KBM-7 (cell line): ENCODE results near the gene CDH13.

Source experiments
- DNase-seq: peaks from one replicate; pipeline ENCODE4 v3.0.0-alpha.2; 2015
- in situ Hi-C: fragments of 300-500 bp; cut with MboI; formaldehyde crosslinking; loops from 2 replicates; pipeline ENCODE4 v1.14.3; 2020; ENCODE audit warnings: low sequenced_read_pairs, low pct_unique_long_range_greater_than_20kb, mixed read lengths

Gene CDH13

DNA sequence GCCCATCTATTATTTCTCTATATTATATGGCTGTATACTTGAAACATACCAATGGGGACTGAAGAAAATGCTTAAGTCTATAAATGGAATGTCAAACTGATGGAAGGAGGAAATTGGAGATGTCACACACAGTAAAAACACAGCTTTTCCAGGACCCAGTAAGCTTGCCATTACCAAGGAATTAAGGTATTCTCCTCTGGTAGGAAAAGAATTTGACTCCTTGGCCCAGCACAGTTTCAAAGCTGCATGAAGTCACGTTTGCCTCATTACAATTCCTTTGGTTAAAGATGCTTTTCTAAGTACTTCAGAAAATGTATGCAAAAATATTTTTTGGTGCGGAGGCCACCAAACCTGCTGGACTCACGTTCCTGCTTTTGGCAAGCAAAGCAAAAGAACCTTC lies 48.5 kb downstream of the CDH13 start:
- in situ Hi-C loops: no loop called here
- no peak for DNase-seq

DNA sequence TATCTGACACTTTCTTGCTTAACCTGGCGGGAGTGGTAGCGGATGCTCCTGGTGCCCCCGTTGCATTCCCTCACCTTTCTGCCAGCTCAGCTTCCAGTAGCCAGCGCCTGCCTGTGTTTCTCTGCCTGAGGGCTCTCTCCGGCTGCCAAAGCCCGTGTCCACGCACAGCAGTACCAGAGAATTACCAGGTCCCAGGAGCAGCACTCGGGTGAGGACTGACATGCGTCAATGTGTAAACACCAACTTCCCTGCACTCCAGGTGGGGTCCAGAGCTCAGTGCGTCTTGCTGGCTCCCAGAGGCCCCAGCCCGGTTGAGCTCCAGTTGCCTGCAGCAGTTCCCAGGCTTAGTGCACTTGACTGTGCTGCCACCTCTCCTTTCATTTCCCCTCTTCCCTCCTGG lies 54.8 kb downstream of the CDH13 start:
- in situ Hi-C loops: no loop called here
- DNase-seq: no peak

DNA sequence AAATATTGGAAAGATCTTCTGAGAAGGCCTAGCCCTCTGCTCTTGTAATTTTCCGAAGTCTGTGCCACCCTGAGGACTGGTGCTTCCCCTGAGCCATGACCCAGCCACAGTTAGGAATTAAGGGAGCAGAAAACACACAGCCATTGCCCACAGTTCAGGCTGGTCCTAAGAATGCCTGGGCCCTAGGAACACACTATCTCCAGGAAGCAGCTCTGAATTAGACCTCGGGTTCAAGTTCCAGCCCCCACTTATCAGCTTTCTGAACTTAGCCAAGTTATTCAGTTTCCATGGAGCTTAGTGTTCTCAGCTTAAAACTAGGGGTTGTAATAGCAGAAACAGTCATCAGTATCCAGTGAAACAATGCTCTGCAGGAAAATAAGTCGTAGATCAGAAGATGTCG lies 56.0 kb downstream of the CDH13 start:
- in situ Hi-C loops: no loop called here

DNA sequence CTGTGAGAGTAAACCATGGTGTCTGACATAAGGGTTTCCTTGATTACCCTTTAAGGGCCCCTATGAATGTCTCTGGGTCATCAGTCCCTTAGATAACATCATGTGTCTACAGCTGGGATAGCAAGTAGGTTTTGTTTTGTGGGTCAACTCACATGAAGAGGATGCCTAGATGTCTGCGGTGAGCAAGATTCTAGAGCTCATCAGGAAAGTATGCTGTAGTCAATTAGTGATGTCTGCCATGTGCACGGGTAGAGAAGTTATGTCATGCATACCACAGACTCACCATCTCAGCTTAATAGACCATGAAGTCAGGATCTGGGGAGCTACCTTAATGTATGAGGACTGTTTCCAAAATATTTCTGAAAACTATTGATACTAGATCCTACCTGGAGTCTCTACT lies 57.5 kb downstream of the CDH13 start:
- no peak for DNase-seq
- in situ Hi-C loops: no loop called here

More for the DNA sequence above, 56.0 kb downstream of the CDH13 start:
- DNase-seq: no peak

DNA sequence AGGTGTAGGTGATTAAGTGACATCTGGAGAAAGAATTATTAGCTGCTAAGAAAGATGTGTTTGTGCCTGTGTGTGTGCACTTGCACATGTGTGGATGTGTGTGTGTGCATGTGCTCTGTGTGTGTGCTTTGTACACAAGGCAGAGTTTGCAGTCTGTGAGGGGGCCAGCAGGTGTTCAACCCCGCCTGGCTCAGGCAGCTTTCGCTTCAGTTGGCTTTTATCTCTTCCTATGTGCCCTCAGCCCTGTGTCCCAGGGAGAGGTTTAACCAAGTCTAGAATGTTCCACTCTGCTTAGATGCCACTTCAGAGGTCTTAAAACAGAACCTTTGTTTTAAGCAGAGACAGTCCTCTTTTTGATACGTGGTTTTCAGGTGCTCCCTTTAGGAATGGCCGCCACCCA lies 58.8 kb downstream of the CDH13 start:
- DNase-seq: no peak
- in situ Hi-C loops: no loop called here

DNA sequence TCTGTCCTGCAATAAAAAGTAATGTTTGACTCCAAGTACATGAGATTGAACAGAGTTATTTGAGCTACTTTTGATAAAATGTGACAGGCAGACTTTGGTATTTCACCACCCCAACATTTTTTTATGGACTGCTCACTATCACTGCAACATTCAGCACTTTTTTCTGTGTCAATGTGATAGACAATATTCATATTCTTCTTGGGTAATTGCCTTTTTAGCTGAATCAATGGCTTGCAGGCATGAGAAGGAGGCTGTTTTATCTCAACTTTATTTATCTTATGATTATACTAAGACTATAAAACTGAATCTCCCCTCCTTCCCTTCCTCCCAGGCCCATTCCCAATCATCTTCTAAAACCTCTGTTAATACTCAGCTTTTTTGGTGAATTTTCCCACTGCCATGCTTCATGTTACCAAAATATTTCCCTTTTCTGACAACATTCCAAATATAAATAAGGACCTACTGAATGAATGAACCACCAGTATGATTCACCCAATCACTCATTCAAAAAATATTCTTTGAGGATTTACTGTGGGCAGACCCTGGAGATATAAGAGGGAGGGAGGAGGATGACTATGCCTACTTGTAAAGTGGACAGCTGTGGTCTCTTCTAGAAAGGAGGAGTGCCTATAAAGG lies 67.6 kb downstream of the CDH13 start:
- in situ Hi-C loops: no loop called here
- no peak for DNase-seq

DNA sequence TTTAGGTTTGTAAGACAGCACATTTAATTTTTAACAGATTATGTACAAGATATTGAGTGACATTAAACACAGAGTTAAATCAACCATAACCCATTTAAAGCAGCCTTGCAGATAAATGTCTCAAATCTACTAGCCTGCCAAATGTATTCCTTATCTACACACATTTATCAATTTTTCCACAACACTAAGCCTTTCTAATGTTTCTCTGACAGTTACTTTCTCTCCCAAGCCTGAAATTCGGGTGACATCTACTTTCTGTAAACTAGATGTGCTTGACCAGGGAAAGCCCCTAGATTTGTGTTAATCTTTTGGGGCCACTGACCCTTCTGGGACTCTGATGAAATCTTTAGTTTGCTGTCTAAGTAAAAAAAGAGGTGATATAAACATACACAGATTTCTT lies 69.0 kb downstream of the CDH13 start:
- DNase-seq: no peak
- in situ Hi-C loops: no loop called here

DNA sequence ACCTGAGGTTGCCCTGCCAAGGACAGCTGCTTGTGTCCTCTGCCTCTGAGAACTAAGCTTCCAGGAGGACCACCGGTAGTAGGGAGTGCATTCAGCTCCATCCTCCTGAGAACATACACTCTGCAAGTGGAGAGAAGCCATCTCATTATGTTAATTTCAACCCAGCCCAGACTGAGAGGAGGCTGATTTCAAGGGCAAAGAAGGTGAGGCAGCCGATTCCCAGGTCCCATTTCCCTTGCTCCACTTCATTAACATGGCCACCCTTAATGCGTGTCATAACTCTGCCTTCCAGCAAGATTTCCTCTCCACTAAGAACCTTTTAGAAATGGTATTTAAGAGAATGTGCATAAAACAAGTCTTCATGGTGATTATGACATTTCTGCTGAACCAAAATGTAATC lies 72.5 kb downstream of the CDH13 start:
- in situ Hi-C loops: no loop called here
- DNase-seq: no peak

DNA sequence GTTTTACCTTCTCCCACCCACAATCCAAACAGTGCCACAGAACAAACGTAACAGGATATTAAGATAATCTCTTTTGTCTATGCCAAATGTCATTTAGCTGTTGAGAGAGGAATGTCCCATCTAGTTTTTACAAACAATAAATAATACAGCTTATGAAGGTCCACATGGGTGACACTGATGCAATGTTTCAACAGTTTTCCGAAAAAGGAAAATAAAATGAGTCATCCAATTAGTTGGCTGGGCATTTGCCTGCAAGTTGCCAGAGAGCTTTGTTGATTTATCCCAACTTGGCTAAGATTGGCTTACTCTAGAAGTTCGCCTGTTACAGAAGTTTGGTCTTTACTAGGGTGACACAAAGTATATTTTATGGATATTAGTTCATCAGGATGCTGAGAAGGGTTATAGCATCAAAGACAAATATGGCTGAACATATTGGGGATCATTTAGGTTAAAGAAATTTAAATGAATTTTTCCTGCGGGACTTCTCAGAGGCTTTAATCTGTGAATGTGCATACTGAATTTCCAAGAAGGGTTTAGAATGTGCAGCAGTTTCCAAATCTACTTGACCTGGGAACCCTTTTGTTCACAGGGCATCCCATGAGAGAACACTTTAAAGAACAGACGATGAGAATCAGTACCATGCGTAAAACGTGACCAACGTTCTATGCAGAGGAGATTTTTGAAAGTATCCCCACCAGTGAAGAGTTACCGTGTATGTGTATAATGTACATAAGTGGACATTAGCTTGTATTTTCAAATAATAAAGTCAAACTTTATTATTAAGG lies 73.1 kb downstream of the CDH13 start:
- in situ Hi-C loops: no loop called here
- no peak for DNase-seq

DNA sequence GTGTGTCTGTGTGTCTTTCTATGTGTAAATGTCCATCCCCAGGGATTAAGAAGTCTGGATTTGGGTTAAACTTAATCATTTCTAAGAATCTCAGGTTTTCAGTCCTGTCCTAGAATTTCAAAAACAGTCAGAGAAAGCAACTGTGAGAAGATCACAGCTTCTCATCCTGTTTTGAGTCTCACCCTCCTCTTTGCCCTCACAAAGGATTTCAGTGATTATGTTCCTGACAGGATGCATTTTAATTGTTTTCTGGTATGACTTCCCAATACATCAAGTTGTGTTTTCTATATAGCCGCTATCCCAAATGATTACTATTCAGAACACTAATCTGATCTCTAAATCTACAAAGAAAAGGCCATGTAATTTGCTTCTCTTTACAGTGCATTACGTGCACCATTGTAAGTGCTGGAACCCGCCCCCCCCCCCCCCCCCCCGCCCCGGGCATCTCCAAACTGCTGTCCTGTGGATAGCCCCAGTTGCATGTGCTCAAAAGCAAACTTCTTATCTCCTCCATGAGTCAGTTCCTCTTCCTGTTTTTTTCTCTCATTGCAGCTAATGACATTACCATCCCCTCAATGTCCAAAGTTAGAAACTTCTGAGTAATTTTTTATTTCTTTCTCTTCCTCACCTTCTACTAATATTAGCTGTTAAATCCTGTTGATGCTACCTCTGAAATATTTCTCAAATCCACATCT lies 73.9 kb downstream of the CDH13 start:
- in situ Hi-C loops: no loop called here
- DNase-seq: peak; percentile 28

DNA sequence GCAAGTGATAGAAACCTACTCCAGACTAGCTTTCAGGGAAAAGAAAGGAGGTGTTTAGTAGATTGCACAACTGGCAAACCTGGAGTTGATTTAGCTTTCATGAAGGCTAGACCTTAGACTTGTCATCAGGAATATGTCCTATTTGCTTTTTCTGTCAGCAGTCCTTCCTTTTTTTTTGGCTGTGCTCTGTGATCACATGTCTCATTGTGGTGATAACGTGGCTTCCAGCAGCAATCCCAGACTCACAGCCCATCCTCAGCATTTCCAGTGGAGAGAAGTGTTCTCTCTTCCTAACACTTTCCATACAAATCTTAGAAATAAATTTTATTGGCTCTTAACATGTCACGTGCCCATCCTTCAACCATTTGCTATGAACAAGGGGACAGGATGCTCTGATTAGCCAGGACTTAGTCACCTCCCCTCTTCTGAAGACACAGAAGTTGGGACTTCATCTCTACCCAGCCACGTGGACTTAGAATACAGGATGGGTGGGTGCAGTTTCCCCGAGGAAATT lies 74.7 kb downstream of the CDH13 start:
- no peak for DNase-seq
- in situ Hi-C loops: no loop called here

DNA sequence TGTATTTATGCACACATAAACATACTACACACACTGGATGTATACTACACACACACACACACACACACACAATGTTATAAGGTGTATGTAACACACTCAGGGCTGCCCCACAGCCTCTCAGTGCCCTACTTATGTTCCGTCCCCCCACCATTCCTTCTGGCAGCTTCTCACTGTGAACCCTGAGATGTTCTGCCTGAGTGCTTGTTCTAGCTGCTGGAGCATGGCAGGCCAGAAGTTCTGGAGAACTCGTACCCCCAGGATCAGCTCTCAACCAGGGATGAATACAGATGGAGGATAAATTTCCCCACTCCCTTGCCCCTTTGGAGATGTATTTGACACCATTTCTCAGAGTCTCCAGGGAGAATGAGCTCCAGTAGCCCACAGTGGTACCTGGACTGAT lies 76.4 kb downstream of the CDH13 start:
- in situ Hi-C loops: no loop called here

DNA sequence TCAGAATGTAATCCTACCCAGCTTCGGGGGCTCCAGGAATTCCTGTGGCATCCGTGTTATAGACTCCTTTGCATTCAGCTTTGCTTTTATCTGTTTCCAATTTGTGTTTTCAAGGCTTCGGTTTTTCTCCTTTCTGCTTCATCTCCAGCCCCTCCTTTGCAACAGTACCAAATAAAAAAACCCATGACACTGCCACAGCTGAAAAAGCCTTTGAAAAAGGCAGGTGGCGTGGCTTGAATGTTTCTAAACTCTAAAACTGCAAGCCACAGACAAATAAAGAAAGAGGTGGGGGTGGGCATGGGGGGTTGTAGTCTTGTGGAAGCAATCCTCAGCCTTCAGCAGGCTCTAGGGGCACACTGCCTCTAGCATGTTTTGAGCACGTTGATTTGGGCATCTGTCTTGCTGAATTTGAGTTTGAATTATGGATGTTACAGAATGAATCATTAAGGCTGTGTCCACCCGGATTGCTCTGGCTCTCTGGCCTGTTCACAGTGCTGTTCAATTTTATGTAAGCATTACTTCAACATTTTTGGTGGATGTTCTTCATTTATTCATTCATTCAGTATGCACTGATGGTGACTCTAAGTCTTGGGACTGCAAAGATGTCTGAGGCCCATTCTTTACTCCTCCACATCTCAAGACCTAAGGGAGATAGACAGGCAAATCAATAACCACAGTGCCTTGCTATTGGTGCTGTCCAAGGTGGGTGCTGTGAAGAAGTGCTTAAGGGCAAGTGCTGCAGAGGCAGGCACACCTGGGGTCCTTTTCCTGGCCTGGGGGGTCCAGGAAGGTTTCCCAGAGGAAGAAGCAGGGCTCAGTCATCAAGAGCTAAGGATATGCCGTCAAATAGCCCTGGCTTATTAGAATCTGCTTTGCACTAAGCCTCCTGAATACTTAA lies 77.4 kb downstream of the CDH13 start:
- DNase-seq: no peak
- in situ Hi-C loops: no loop called here

More for the DNA sequence above, 76.4 kb downstream of the CDH13 start:
- no peak for DNase-seq

DNA sequence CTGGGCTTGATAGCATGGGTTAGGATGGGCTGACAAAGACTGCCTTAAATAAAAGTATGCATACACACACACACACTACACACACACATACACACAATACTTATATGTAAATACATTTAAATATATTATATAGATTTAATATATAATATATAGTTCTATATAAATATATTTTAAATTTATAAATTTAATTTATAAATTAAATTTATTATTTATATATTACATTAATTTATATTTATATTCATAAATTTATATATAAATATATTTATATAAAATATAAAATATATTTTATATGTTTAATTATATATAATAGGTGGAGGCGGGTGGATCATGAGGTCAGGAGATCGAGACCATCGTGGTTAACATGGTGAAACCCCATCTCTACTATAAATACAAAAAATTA lies 83.2 kb downstream of the CDH13 start:
- no peak for DNase-seq
- in situ Hi-C loops: no loop called here

DNA sequence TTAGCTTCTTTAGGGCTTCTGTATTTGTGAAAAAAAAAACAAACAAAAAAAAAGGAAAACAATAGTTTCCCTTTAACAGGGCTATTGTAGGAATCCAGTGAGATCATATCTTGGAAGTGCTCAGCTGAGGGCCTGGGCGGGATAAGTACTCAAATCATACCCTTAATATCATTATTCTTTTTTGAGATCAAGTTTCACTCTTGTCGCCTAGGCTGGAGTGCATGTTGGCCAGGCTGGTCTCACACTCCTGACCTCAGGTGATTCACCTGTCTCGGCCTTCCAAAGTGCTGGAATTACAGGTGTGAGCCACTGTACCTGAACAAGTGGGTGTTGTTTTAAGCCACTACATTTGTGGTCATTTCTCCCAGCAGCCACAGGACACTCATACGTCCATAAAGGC lies 87.0 kb downstream of the CDH13 start:
- no peak for DNase-seq
- in situ Hi-C loops: no loop called here

DNA sequence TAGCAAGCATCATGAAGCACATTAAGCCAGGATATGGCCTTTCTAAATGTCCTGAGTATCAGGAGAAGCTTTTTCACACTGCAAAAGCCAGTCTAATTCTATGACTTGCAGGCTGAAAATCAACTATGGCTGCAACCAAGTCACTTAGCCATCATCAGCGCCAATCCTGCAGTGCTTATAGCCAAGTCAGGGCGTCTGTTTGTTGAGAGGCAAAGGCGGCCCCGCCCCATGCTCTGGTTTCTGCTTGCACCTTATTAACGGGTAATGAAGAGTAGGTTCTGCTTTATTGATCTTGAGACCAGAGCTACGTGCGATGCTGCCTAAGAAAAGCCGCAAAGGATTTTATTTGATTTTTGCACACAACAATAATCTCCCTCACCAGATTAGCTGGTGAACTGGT lies 88.4 kb downstream of the CDH13 start:
- in situ Hi-C loops: no loop called here
- no peak for DNase-seq

DNA sequence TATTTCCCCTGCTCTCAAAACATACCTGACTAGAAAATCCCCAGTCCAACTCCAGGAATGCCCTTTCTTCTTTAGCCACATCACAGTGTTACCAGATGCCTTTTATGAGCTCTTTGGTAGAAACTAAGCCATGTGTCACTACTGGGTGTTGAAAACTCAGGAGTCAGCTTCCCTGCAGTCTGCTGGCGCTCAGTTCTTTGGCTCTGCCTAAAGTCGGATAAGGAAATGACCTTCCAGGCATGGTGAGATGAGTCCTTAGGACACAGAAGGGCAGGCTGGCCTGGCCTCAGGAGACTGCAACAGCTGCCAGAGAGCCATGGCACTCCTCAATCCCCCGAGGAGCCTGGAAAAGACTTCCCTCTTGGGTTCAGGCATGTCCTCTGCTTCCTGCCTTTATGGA lies 89.1 kb downstream of the CDH13 start:
- in situ Hi-C loops: no loop called here
- no peak for DNase-seq

DNA sequence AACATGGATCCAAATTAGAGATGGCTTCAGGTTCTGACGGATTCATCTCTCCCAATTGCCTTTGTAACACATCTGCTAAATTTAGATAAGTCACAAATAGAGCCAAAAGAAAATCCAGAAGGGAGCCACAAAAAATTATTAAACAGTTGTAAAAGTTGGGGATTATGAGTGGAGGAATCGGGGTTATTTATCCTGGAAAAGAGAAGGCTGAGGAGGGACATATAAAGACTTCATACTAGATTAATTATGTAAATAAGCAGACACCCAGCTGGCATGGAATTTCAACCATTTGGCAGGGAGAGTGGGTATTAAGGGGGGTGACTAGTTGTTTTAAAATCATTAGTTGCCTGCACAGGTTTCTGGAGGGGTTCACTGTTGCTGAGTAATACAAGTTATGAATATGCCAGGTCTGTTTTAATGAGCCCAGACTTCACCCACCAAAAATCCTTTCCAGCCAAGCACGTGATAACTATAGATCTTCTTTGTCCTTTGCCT lies 89.6 kb downstream of the CDH13 start:
- in situ Hi-C loops: no loop called here
- DNase-seq: no peak

DNA sequence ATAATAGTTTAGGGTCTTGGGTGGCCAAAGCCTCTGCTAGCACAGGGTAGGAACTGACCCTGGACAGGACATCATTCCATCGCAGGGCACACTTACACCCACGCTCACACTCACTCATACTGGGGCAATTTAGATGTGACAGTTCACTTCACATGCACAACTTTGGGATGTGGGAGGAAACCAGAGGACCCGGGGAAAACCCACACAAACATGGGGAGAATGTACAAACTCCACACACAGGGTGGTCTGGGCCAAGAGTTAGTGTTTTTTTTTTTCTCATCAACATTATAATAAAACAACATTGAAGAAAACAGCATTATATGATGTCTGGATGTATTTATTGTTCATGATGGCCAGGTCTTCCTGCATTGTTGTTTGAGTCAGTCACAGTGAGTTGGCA lies 93.6 kb downstream of the CDH13 start:
- no peak for DNase-seq
- in situ Hi-C loops: no loop called here
